Spleen (tissue), 11 donors: ENCODE results near the gene DNAJB8. TPM values are rescaled to one million over a fixed set of nuclear protein-coding genes. Genes with fewer than 3 reads are reported as not detected.

ENCODE experiments used
- DNase-seq: peaks from one replicate; pipeline ENCODE4 v3.0.0-alpha.2; 2020
- H3K27ac ChIP-seq, 8 donors: fragments of 200-600 bp; sonication (generic) in 7 of 8; 1 replicate in 4 of 8; 2 replicates in 4 of 8; pipeline versions ENCODE4 v1.5.0 to v1.8.0; 2016 to 2021; ENCODE audit warnings: inconsistent platforms in 4 of 8, mild to moderate bottlenecking in 4 of 8, moderate library complexity in 1 of 8
- H3K27me3 ChIP-seq, 7 donors: fragments of 200-600 bp; sonication (generic) in 6 of 7; replicated peaks in 1 of 7; 1 replicate in 4 of 7; 2 replicates in 3 of 7; pipeline versions ENCODE4 v1.5.0 to v1.8.0; 2016 to 2021; ENCODE audit warnings: inconsistent platforms in 3 of 7, mild to moderate bottlenecking in 1 of 7
- H3K36me3 ChIP-seq, 6 donors: fragments of 200-600 bp; sonication (generic) in 5 of 6; 1 replicate in 4 of 6; 2 replicates in 2 of 6; pipeline versions ENCODE4 v1.5.0 to v1.8.0; 2016 to 2021; ENCODE audit warnings: inconsistent platforms in 2 of 6
- H3K4me1 ChIP-seq, 6 donors: fragments of 200-600 bp; sonication (generic) in 5 of 6; 1 replicate in 3 of 6; 2 replicates in 3 of 6; pipeline versions ENCODE4 v1.5.0 to v1.8.0; 2016 to 2021; ENCODE audit warnings: inconsistent platforms in 3 of 6
- H3K4me3 ChIP-seq, 8 donors: fragments of 200-600 bp; sonication (generic) in 7 of 8; 1 replicate in 4 of 8; 2 replicates in 4 of 8; pipeline versions ENCODE4 v1.5.0 to v1.8.0; 2016 to 2021; ENCODE audit warnings: inconsistent platforms in 4 of 8, mild to moderate bottlenecking in 4 of 8, moderate library complexity in 2 of 8
- H3K9me3 ChIP-seq, 8 donors: fragments of 200-600 bp; sonication (generic) in 7 of 8; 1 replicate in 4 of 8; 2 replicates in 4 of 8; pipeline versions ENCODE4 v1.5.0 to v1.8.0; 2016 to 2021; ENCODE audit warnings: inconsistent platforms in 4 of 8
- CTCF ChIP-seq, 11 experiments: fragments of 200-600 bp in 7 of 11; fragments of 450-650 bp in 4 of 11; sonication (generic) in 4 of 11; IDR thresholded peaks in 8 of 11; conservative IDR thresholded peaks in 3 of 11; 1 replicate in 7 of 11; 2 replicates in 4 of 11; pipeline versions ENCODE4 v1.4.0 to v1.8.0; 2016 to 2021; ENCODE audit warnings: antibody characterized with exemption in 11 of 11, inconsistent platforms in 4 of 11, mild to moderate bottlenecking in 1 of 11
- POLR2A ChIP-seq, 3 donors: fragments of 450-650 bp; IDR thresholded peaks; one replicate each; pipeline ENCODE4 v1.5.1; 2017; ENCODE audit warnings: antibody characterized with exemption in 3 of 3, mild to moderate bottlenecking in 1 of 3
- POLR2AphosphoS5 ChIP-seq, 3 donors: sonication (generic); formaldehyde crosslinking; IDR thresholded peaks; one replicate each; pipeline ENCODE4 v1.5.1; 2017; ENCODE audit warnings: antibody characterized with exemption in 3 of 3
- WGBS, 5 donors: extraction: QIAGEN DNeasy Blood & Tissue Kit in 3 of 5; methylation state at CpG; one replicate each; pipeline versions ENCODE4 v1.1.5 to v1.1.7; 2013 to 2018; 5-methylcytosine and 5-hydroxymethylcytosine counted together
- intact Hi-C: fragments of 100-400 bp; cut with DNase I; formaldehyde crosslinking; loops from one replicate; pipeline ENCODE4 v1.15.0; 2023; ENCODE audit warnings: low total_unique reads
- polyA plus RNA-seq, 3 donors: library from polyadenylated mRNA; stranded (reverse); fragments of 200-250 nt; gene quantifications; one replicate each; pipeline ENCODE4 v1.2.1, GENCODE V29; 2013
- total RNA-seq, 7 donors: library from RNA; depleted of rRNA in 3 of 7; stranded (reverse); fragments of >200 nt in 3 of 7; fragmentation: NEBNext Ultra II Directional in 4 of 7; extraction: Animal tissue kit (Norgen Biotek cat#: 25700) in 4 of 7; gene quantifications; one replicate each; pipeline versions ENCODE4 v1.1.0 to v1.2.1, GENCODE V29; 2016 to 2021
- donor health status: healthy with polysubstance abuse.
- donor health status: DM: no; HTN: no; CAD: no; lungs with moderate emphysema.
- donor health status: DM: no; HTN: no; CAD: no.
- donor health status: Bipolar disorder and iron deficiency.
- donor health status: healthy.
- donor health status: DM: no; HTN: no; CAD: no.
- donor health status: DM: yes; HTN: yes; CAD: no.

DNAJB8 gene
- total and polyA plus RNA-seq, 10 donors = not detected

GRCh38 chr3:128505771-128506170 is 39.1 kb upstream of the DNAJB8 start:
- 81 to 98% (median 94%) methylated on average over 3 of the region's 3 CpGs for WGBS, 5 donors
- Histone ChIP-seq H3K27me3 (peaks cover 0 to 19% (median 0%) of the 10 kb centered on the region in 7 donors), H3K9me3 (peaks cover 0 to 4% (median 0%) of the 10 kb centered on the region in 8 donors), H3K4me3 (no peak overlapping the region), H3K36me3 (no peaks in the 10 kb centered on the region), H3K27ac (no peak overlapping the region), H3K4me1 (no peaks in the 10 kb centered on the region)
- intact Hi-C loops = no loop called here
- no peak for DNase-seq
- no peak for TF ChIP-seq POLR2AphosphoS5 (IDR thresholded peaks at IDR 0.05)
- TF ChIP-seq POLR2A (IDR thresholded peaks at IDR 0.05) = no peak
- no peak for TF ChIP-seq CTCF (IDR thresholded peaks at IDR 0.05 in 8 of 11, conservative IDR thresholded peaks at IDR 0.05 in 3 of 11)

- TF ChIP-seq POLR2AphosphoS5 (IDR thresholded peaks at IDR 0.05) = no peak
- no peak for TF ChIP-seq CTCF (IDR thresholded peaks at IDR 0.05 in 8 of 11, conservative IDR thresholded peaks at IDR 0.05 in 3 of 11)
- TF ChIP-seq POLR2A (IDR thresholded peaks at IDR 0.05) = no peak
- H3K27ac ChIP-seq = no peak overlapping the region
- peaks cover 0 to 4% (median 0%) of the 10 kb centered on the region in 8 donors for H3K9me3 ChIP-seq
- intact Hi-C loops = no loop called here
- H3K4me3 ChIP-seq = no peak overlapping the region
- H3K36me3 ChIP-seq = no peaks in the 10 kb centered on the region
- H3K4me1 ChIP-seq = no peaks in the 10 kb centered on the region
- WGBS, 5 donors = 90 to 95% (median 91%) methylated on average over 10 to 12 of the region's 12 CpGs
- H3K27me3 ChIP-seq = peaks cover 0 to 16% (median 0%) of the 10 kb centered on the region in 7 donors
- no peak for DNase-seq
Observed at GRCh38 chr3:128504963-128505730, 38.5 kb upstream of the DNAJB8 start.

GRCh38 chr3:128504533-128504915 is 37.8 kb upstream of the DNAJB8 start:
- no peak overlapping the region for H3K27ac ChIP-seq
- no peaks in the 10 kb centered on the region for H3K9me3 ChIP-seq
- no peaks in the 10 kb centered on the region for H3K4me1 ChIP-seq
- TF ChIP-seq CTCF (IDR thresholded peaks at IDR 0.05 in 8 of 11, conservative IDR thresholded peaks at IDR 0.05 in 3 of 11) (no peak), POLR2AphosphoS5 (IDR thresholded peaks at IDR 0.05) (no peak), POLR2A (IDR thresholded peaks at IDR 0.05) (no peak)
- DNase-seq = no peak
- H3K27me3 ChIP-seq = peaks cover 0 to 9% (median 0%) of the 10 kb centered on the region in 7 donors
- intact Hi-C loops = no loop called here
- H3K4me3 ChIP-seq = no peak overlapping the region
- 82 to 100% (median 90%) methylated on average over 3 to 8 of the region's 8 CpGs for WGBS, 5 donors
- no peaks in the 10 kb centered on the region for H3K36me3 ChIP-seq

GRCh38 chr3:128503751-128504532 is 37.3 kb upstream of the DNAJB8 start:
- H3K4me3 ChIP-seq = no peak overlapping the region
- peaks cover 0 to under 1% (median 0%) of the 10 kb centered on the region in 6 donors for H3K4me1 ChIP-seq
- H3K36me3 ChIP-seq = no peaks in the 10 kb centered on the region
- peak; percentile 56 for DNase-seq
- no peaks in the 10 kb centered on the region for H3K9me3 ChIP-seq
- peaks cover 0 to 14% (median 0%) of the 10 kb centered on the region in 7 donors for H3K27me3 ChIP-seq
- no peak overlapping the region for H3K27ac ChIP-seq
- WGBS, 5 donors = 88 to 94% (median 90%) methylated on average over 5 to 10 of the region's 10 CpGs
- no peak for TF ChIP-seq POLR2A (IDR thresholded peaks at IDR 0.05)
- intact Hi-C loops = no loop called here
